SK-N-SH (cell line): Measurements from ENCODE around the gene ZNF609. TPM values are rescaled to one million over a fixed set of nuclear protein-coding genes. Genes with fewer than 3 reads are reported as not detected.
"Not testable (repeated sequence)": the region's sequence is repeated elsewhere in the genome, so short reads cannot be mapped to it uniquely, and the experiment has no call there.

Source experiments
- CTCF ChIA-PET: fragments of 300-600, 350-600 bp; formaldehyde crosslinking; extraction: SDS; loops from one replicate; lab custom pipeline; 2021; lab: Yijun Ruan, JAX
- POLR2A ChIA-PET: fragments of 350-600 bp; sonication (Branson Sonifier 250); formaldehyde crosslinking; extraction: SDS; loops from one replicate; lab custom pipeline; 2020; ENCODE audit warnings: antibody characterized with exemption, inconsistent platforms; lab: Yijun Ruan, JAX
- DNase-seq: peaks from one replicate; pipeline ENCODE4 v3.0.0; 2012
- H2AFZ ChIP-seq: fragments of 200-600 bp; sonication (generic); 2 replicates; pipeline ENCODE4 v1.8.1; 2016; ENCODE audit warnings: antibody characterized with exemption, mild to moderate bottlenecking, low read depth
- H3F3A ChIP-seq: fragments of 200-600 bp; sonication (generic); replicated peaks from 2 replicates; pipeline ENCODE3; 2016; ENCODE audit warnings: antibody characterized with exemption, mild to moderate bottlenecking; ENCODE audit not compliant: insufficient read depth
- H3K27ac ChIP-seq, 2 experiments: fragments of 200-500 bp in 1 of 2; fragments of 200-600 bp in 1 of 2; sonication (Bioruptor generic) in 1 of 2; sonication (generic), shearing (Covaris generic) in 1 of 2; 2 replicates each; pipeline versions ENCODE4 v1.5.1 to v1.6.1; 2014 to 2016; ENCODE audit warnings: low read depth in 2 of 2, inconsistent platforms in 1 of 2, low read length in 1 of 2, mild to moderate bottlenecking in 1 of 2, mixed read lengths in 1 of 2
- H3K27me3 ChIP-seq: fragments of 200-600 bp; sonication (generic), shearing (Covaris generic); 2 replicates; pipeline ENCODE4 v1.6.1; 2016; ENCODE audit warnings: mixed run types; ENCODE audit not compliant: insufficient read depth
- H3K36me3 ChIP-seq, 2 experiments: fragments of 200-500 bp in 1 of 2; fragments of 200-600 bp in 1 of 2; sonication (Bioruptor generic) in 1 of 2; sonication (generic) in 1 of 2; replicated peaks in 1 of 2; 2 replicates each; pipeline versions ENCODE3 to v1.5.1; 2014 to 2016; ENCODE audit warnings: low read length in 1 of 2, mild to moderate bottlenecking in 1 of 2; ENCODE audit not compliant: insufficient read depth in 2 of 2, control insufficient read depth in 1 of 2
- H3K4me1 ChIP-seq, 2 experiments: fragments of 200-500 bp in 1 of 2; fragments of 200-600 bp in 1 of 2; sonication (Bioruptor generic) in 1 of 2; sonication (generic), shearing (Covaris generic) in 1 of 2; 2 replicates each; pipeline versions ENCODE4 v1.5.1 to v1.6.1; 2014 to 2016; ENCODE audit warnings: low read depth in 1 of 2, low read length in 1 of 2, mixed run types in 1 of 2; ENCODE audit not compliant: insufficient read depth in 2 of 2, control insufficient read depth in 1 of 2
- H3K4me2 ChIP-seq: fragments of 200-600 bp; sonication (generic), shearing (Covaris generic); 2 replicates; pipeline ENCODE4 v1.6.1; 2017; ENCODE audit warnings: mixed run types
- H3K4me3 ChIP-seq, 2 experiments: fragments of 200-500 bp in 1 of 2; fragments of 200-600 bp in 1 of 2; sonication (Bioruptor generic) in 1 of 2; sonication (generic), shearing (Covaris generic) in 1 of 2; 2 replicates each; pipeline versions ENCODE4 v1.5.1 to v1.8.1; 2014 to 2016; ENCODE audit warnings: low read depth in 2 of 2, inconsistent platforms in 1 of 2, low read length in 1 of 2, mild to moderate bottlenecking in 1 of 2, mixed read lengths in 1 of 2, moderate library complexity in 1 of 2
- H3K79me2 ChIP-seq: fragments of 200-600 bp; sonication (generic); 2 replicates; pipeline ENCODE4 v1.8.1; 2017; ENCODE audit warnings: mild to moderate bottlenecking; ENCODE audit not compliant: insufficient read depth
- H3K9ac ChIP-seq: fragments of 200-600 bp; sonication (generic); 2 replicates; pipeline ENCODE4 v1.6.1; 2017; ENCODE audit warnings: mixed run types
- H3K9me2 ChIP-seq: fragments of 200-600 bp; sonication (generic); 2 replicates; pipeline ENCODE4 v1.6.1; 2017; ENCODE audit warnings: mixed run types
- H3K9me3 ChIP-seq: fragments of 200-600 bp; sonication (generic); 2 replicates; pipeline ENCODE4 v1.6.1; 2017; ENCODE audit warnings: mixed run types, mild to moderate bottlenecking, moderate library complexity
- H4K20me1 ChIP-seq: fragments of 200-600 bp; sonication (generic); 2 replicates; pipeline ENCODE4 v1.6.1; 2017; ENCODE audit warnings: mild to moderate bottlenecking, mixed run types; ENCODE audit not compliant: insufficient read depth
- EP300 ChIP-seq, 2 experiments: IDR thresholded peaks; 2 replicates each; pipeline versions ENCODE4 v1.4.0 to v1.6.1; 2012; ENCODE audit warnings: borderline replicate concordance in 1 of 2, low read depth in 1 of 2, low read length in 1 of 2
- JUND ChIP-seq: IDR thresholded peaks from 2 replicates; pipeline ENCODE4 v1.4.0; 2012
- NRF1 ChIP-seq: IDR thresholded peaks from 2 replicates; pipeline ENCODE4 v1.6.1; 2012; ENCODE audit warnings: low read depth, mild to moderate bottlenecking, low read length
- RAD21 ChIP-seq: IDR thresholded peaks from 2 replicates; pipeline ENCODE4 v1.6.1; 2012; ENCODE audit warnings: mild to moderate bottlenecking, low read length
- RCOR1 ChIP-seq: fragments of 150-350 bp; IDR thresholded peaks from 2 replicates; pipeline ENCODE4 v1.6.1; 2017; ENCODE audit warnings: antibody characterized with exemption, low read length
- RXRA ChIP-seq: IDR thresholded peaks from 2 replicates; pipeline ENCODE4 v1.4.0; 2012; ENCODE audit warnings: low read depth, mild to moderate bottlenecking, borderline replicate concordance
- TCF12 ChIP-seq: IDR thresholded peaks from 2 replicates; pipeline ENCODE4 v1.4.0; 2012
- YY1 ChIP-seq: IDR thresholded peaks from 2 replicates; pipeline ENCODE4 v1.4.0; 2012; ENCODE audit warnings: low read depth, mild to moderate bottlenecking
- WGBS: methylation state at CpG from one replicate; pipeline ENCODE4 v1.1.6; 2017; ENCODE audit warnings: low lambda C conversion rate; 5-methylcytosine and 5-hydroxymethylcytosine counted together
- polyA plus RNA-seq, 3 experiments: library from polyadenylated mRNA; depleted of rRNA; stranded (reverse); fragments of >200 nt; gene quantifications; 2 replicates each; pipeline ENCODE4 v1.2.3, GENCODE V29; 2012
- TF ChIP-seq, protein P1 (sequence below): fragments of 150-350 bp; IDR thresholded peaks from 2 replicates; pipeline ENCODE4 v1.6.1; 2016; ENCODE audit warnings: mild to moderate bottlenecking, low read depth, low read length
- TF ChIP-seq, protein P2 (sequence below): IDR thresholded peaks from 2 replicates; pipeline ENCODE4; 2012
- TF ChIP-seq, protein P3 (sequence below): fragments of 150-350 bp; IDR thresholded peaks from 2 replicates; pipeline ENCODE4 v1.6.1; 2017; ENCODE audit warnings: antibody characterized with exemption, low read length, low read depth, borderline replicate concordance

Gene ZNF609
- polyA plus RNA-seq, 1 of the 3 experiments (the other 2 are of a cell fraction) = 12.6 TPM

DNA sequence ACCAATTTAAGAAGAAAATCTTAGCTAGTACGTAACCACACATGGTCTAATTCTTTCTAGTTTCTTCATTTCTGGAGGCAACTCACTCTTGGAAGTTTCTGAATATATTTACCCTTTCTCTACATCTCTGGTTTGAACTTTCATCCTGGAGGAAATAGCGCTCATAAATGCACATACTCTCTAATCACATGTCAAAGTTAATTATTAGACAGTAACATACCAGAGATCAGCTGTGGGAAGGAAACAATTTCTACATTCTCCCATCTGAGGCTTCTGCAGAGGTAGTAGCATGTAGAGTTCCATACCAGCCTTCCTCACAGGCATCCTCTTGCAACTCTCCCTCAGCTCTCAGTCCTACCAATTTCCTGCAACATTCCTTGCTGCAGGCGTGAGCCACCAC is 182.5 kb downstream of the ZNF609 start (continued):
- TF ChIP-seq YY1 (no peak), RXRA (no peak), RAD21 (no peak), TCF12 (no peak), EP300 (IDR thresholded peaks at IDR 0.05; ENCODE audit: borderline replicate concordance in 1 of 2, low read depth in 1 of 2, low read length in 1 of 2) (no peak), RCOR1 (no peak), JUND (no peak)
- TF ChIP-seq, protein P1, sequence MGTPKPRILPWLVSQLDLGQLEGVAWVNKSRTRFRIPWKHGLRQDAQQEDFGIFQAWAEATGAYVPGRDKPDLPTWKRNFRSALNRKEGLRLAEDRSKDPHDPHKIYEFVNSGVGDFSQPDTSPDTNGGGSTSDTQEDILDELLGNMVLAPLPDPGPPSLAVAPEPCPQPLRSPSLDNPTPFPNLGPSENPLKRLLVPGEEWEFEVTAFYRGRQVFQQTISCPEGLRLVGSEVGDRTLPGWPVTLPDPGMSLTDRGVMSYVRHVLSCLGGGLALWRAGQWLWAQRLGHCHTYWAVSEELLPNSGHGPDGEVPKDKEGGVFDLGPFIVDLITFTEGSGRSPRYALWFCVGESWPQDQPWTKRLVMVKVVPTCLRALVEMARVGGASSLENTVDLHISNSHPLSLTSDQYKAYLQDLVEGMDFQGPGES = no peak
- TF ChIP-seq, protein P2, sequence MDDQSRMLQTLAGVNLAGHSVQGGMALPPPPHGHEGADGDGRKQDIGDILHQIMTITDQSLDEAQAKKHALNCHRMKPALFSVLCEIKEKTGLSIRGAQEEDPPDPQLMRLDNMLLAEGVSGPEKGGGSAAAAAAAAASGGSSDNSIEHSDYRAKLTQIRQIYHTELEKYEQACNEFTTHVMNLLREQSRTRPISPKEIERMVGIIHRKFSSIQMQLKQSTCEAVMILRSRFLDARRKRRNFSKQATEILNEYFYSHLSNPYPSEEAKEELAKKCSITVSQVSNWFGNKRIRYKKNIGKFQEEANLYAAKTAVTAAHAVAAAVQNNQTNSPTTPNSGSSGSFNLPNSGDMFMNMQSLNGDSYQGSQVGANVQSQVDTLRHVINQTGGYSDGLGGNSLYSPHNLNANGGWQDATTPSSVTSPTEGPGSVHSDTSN = no peak

DNA sequence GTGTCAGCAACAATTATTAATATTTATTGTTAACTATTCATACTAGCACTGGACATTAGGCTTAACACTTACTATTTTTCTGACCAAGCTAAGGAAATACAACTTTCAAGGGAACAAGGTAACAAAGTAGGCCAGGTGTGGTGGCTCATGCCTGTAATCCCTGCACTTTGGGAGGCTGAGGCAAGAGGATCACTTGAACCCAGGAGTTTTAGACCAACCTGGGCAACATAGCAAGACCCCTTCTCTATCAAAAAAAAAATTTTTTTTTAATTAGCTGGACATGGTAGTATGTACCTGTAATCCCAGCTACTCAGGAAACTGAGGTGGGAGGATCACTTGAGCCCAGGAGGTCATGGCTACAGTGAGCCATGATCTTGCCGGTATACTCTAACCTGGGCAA is 183.3 kb downstream of the ZNF609 start:
- ChIA-PET CTCF (interaction anchor here (1.2 to 2.2 kb wide), 2 partner anchors 10 to 37 kb away, joined by 4 to 11 read pairs; no protein-coding TSS in a partner anchor), POLR2A (no interaction called here)
- 100% methylated on average over 1 of the region's 1 CpG for WGBS
- no peaks in the 10 kb centered on the region for H4K20me1 ChIP-seq
- H2AFZ ChIP-seq = no peak overlapping the region
- H3K36me3 ChIP-seq = peaks cover 0 to 4% of the 10 kb centered on the region in 2 experiments
- no peaks in the 10 kb centered on the region for H3K9me2 ChIP-seq
- DNase-seq = no peak
- H3K27me3 ChIP-seq = no peaks in the 10 kb centered on the region
- H3K9ac ChIP-seq = no peak overlapping the region
- TF ChIP-seq NRF1 = no peak
- TF ChIP-seq, protein P3, sequence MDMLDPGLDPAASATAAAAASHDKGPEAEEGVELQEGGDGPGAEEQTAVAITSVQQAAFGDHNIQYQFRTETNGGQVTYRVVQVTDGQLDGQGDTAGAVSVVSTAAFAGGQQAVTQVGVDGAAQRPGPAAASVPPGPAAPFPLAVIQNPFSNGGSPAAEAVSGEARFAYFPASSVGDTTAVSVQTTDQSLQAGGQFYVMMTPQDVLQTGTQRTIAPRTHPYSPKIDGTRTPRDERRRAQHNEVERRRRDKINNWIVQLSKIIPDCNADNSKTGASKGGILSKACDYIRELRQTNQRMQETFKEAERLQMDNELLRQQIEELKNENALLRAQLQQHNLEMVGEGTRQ = no peak
- TF ChIP-seq RCOR1 = no peak
- TF ChIP-seq RXRA = no peak
- peaks cover 0 to 2% of the 10 kb centered on the region in 2 experiments; a peak in 1 of 4 replicates for H3K4me1 ChIP-seq
- no peak overlapping the region for H3K27ac ChIP-seq
- no peak overlapping the region for H3K4me2 ChIP-seq
- peaks cover 12% of the 10 kb centered on the region for H3F3A ChIP-seq
- peaks cover 54% of the 10 kb centered on the region for H3K79me2 ChIP-seq
- H3K9me3 ChIP-seq = no peaks in the 10 kb centered on the region
- H3K4me3 ChIP-seq = no peak overlapping the region

DNA sequence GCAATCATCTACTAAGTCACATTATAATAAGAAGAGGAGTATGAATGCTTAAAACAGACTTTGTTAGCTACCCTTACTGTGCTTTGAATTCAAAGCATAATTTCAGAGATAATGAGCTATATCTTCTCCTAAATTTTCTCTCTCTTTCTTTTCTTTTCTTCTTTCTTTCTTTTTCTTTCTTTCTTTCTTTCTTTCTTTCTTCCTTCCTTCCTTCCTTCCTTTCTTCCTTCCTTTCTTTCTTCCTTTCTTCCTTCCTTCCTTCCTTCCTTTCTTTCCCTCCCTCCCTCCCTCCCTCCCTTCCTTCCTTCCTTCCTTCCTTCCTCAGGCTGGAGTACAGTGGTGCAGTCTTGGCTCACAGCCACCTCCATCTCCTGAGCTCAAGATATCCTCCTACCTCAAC is 184.4 kb downstream of the ZNF609 start:
- H3K27me3 ChIP-seq, H3K4me3 ChIP-seq, H3K36me3 ChIP-seq, H4K20me1 ChIP-seq, H3K9me3 ChIP-seq, H3K4me2 ChIP-seq, H3K4me1 ChIP-seq, DNase-seq, H3K27ac ChIP-seq, H3K9ac ChIP-seq, H3K9me2 ChIP-seq, H2AFZ ChIP-seq: not testable (repeated sequence)
- POLR2A ChIA-PET = interaction anchor here (0.6 to 1.0 kb wide), 2 partner anchors 9 to 73 kb away, joined by 3 read pairs; no protein-coding TSS in a partner anchor
- peaks cover 14% of the 10 kb centered on the region for H3F3A ChIP-seq
- H3K79me2 ChIP-seq = peaks cover 51% of the 10 kb centered on the region
- CTCF ChIA-PET = interaction anchor here (0.8 to 2.2 kb wide), 3 partner anchors 9 to 36 kb away, joined by 3 to 11 read pairs (median 4); no protein-coding TSS in a partner anchor
